ENCODE data around the gene NRP1. TPM values are rescaled to one million over a fixed set of nuclear protein-coding genes. Genes with fewer than 3 reads are reported as not detected.

Gene NRP1
- polyA plus RNA-seq, 3 donors, result 1.1 to 1.7 (median 1.3) TPM

DNA sequence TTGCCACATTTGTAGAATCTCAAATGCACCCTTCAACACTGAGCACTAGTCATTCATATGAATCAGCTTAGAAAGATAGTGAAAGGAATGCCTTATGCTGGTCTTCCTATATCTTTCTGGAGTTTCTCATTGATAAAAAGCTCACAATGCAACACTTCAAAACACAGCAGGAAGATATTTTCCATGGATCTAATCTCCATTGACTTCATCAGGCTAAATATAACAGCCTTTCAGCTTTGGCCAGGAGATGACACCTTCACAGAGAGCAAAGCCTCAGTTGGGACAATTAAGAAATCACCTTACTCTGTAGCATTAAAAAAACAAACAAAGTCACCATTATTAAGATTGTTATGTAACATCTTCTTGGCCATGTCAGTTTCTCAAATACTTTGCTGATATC lies 6.7 kb downstream of the NRP1 start:
- H3K4me2 ChIP-seq (replicated peaks; ENCODE audit: extremely low read depth, low read length, poor library complexity, severe bottlenecking), result no peak overlapping the region
- no peak for DNase-seq
- H3K4me3 ChIP-seq (replicated peaks in 1 of 3; ENCODE audit: low read depth in 2 of 3, low read length in 3 of 3), result no peak overlapping the region
- intact Hi-C loops (cut with micrococcal nuclease), result no loop called here
- H3K4me1 ChIP-seq (ENCODE audit: control insufficient read depth in 1 of 2, insufficient read depth in 2 of 2, low read length in 2 of 2), result no peaks in the 10 kb centered on the region
- no peak overlapping the region for H3K27ac ChIP-seq (ENCODE audit: low read depth in 1 of 2, low read length in 2 of 2)
- H3K27me3 ChIP-seq (ENCODE audit: control insufficient read depth in 2 of 2, insufficient read depth in 2 of 2, low read length in 2 of 2), result peaks cover 20 to 26% of the 10 kb centered on the region in 2 donors
- H2AFZ ChIP-seq (ENCODE audit: insufficient read depth, low read depth, low read length, poor library complexity, severe bottlenecking), result no peak overlapping the region
- Mint-ChIP-seq H3K27ac (no peak overlapping the region), H3K36me3 (no peaks in the 10 kb centered on the region), H3K4me1 (peaks cover 1% of the 10 kb centered on the region), H3K4me3 (no peak overlapping the region), H3K9me3 (no peaks in the 10 kb centered on the region), H3K27me3 (ENCODE audit: low read depth in 3 of 3) (peaks cover 14 to 25% (median 19%) of the 10 kb centered on the region in 3 donors)
- no peak overlapping the region for H3K9ac ChIP-seq (ENCODE audit: insufficient read depth, low read length, poor library complexity, severe bottlenecking)
- TF ChIP-seq, protein P1, sequence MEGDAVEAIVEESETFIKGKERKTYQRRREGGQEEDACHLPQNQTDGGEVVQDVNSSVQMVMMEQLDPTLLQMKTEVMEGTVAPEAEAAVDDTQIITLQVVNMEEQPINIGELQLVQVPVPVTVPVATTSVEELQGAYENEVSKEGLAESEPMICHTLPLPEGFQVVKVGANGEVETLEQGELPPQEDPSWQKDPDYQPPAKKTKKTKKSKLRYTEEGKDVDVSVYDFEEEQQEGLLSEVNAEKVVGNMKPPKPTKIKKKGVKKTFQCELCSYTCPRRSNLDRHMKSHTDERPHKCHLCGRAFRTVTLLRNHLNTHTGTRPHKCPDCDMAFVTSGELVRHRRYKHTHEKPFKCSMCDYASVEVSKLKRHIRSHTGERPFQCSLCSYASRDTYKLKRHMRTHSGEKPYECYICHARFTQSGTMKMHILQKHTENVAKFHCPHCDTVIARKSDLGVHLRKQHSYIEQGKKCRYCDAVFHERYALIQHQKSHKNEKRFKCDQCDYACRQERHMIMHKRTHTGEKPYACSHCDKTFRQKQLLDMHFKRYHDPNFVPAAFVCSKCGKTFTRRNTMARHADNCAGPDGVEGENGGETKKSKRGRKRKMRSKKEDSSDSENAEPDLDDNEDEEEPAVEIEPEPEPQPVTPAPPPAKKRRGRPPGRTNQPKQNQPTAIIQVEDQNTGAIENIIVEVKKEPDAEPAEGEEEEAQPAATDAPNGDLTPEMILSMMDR (IDR thresholded peaks at IDR 0.05), result no peak
- no peaks in the 10 kb centered on the region for H3K36me3 ChIP-seq (replicated peaks in 1 of 2; ENCODE audit: control insufficient read depth in 1 of 2, insufficient read depth in 2 of 2, low read length in 2 of 2)
- H3K9me3 ChIP-seq (replicated peaks in 1 of 2; ENCODE audit: control insufficient read depth in 1 of 2, insufficient read depth in 1 of 2, low read length in 2 of 2), result no peaks in the 10 kb centered on the region
- H3K79me2 ChIP-seq (ENCODE audit: insufficient read depth, low read length), result no peaks in the 10 kb centered on the region
- no peaks in the 10 kb centered on the region for H4K20me1 ChIP-seq (ENCODE audit: insufficient read depth, low read length)

DNA sequence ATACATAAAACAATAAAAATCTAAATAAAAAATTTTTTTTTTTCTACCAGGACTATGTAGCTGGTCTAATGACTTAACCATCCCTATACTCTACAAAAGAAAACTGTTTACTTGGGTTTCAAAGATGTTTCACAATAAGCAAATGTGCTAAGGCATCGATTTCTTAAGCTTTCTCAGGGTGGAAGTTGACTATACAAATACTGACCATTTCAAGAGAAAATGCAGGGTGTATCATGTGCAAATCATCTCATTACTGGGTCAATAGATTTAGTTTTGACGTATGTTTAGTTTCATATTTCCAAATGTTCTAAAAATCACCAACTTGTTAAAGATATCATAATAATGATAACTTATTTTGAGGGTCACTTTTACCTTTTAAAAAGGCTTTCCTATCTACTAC lies 7.5 kb downstream of the NRP1 start:
- no peaks in the 10 kb centered on the region for H3K4me1 ChIP-seq (ENCODE audit: control insufficient read depth in 1 of 2, insufficient read depth in 2 of 2, low read length in 2 of 2)
- H3K9ac ChIP-seq (ENCODE audit: insufficient read depth, low read length, poor library complexity, severe bottlenecking), result no peak overlapping the region
- H3K79me2 ChIP-seq (ENCODE audit: insufficient read depth, low read length), result no peaks in the 10 kb centered on the region
- no peak overlapping the region for H3K4me3 ChIP-seq (replicated peaks in 1 of 3; ENCODE audit: low read depth in 2 of 3, low read length in 3 of 3)
- no peaks in the 10 kb centered on the region for H3K36me3 Mint-ChIP-seq
- no peaks in the 10 kb centered on the region for H3K36me3 ChIP-seq (replicated peaks in 1 of 2; ENCODE audit: control insufficient read depth in 1 of 2, insufficient read depth in 2 of 2, low read length in 2 of 2)
- no CpG with 5 or more reads among the region's 2 CpGs for WGBS (ENCODE audit: insufficient coverage)
- TF ChIP-seq, protein P1 (IDR thresholded peaks at IDR 0.05), result no peak
- H3K27ac ChIP-seq (ENCODE audit: low read depth in 1 of 2, low read length in 2 of 2), result no peak overlapping the region
- peaks cover 1% of the 10 kb centered on the region for H3K4me1 Mint-ChIP-seq
- H3K4me2 ChIP-seq (replicated peaks; ENCODE audit: extremely low read depth, low read length, poor library complexity, severe bottlenecking), result no peak overlapping the region
- peaks cover 11 to 18% of the 10 kb centered on the region in 2 donors for H3K27me3 ChIP-seq (ENCODE audit: control insufficient read depth in 2 of 2, insufficient read depth in 2 of 2, low read length in 2 of 2)
- H3K4me3 Mint-ChIP-seq, result no peak overlapping the region
- no peak for DNase-seq
- peaks cover 8 to 17% (median 13%) of the 10 kb centered on the region in 3 donors for H3K27me3 Mint-ChIP-seq (ENCODE audit: low read depth in 3 of 3)
- H2AFZ ChIP-seq (ENCODE audit: insufficient read depth, low read depth, low read length, poor library complexity, severe bottlenecking), result no peak overlapping the region
- H3K9me3 Mint-ChIP-seq, result peaks cover 0 to 3% (median 0%) of the 10 kb centered on the region in 7 donors
- no peaks in the 10 kb centered on the region for H4K20me1 ChIP-seq (ENCODE audit: insufficient read depth, low read length)
- no peaks in the 10 kb centered on the region for H3K9me3 ChIP-seq (replicated peaks in 1 of 2; ENCODE audit: control insufficient read depth in 1 of 2, insufficient read depth in 1 of 2, low read length in 2 of 2)
- H3K27ac Mint-ChIP-seq, result no peak overlapping the region
- intact Hi-C loops (cut with micrococcal nuclease), result no loop called here
